Mesenteric fat pad (tissue), 1 donor: ENCODE measurements around the gene AIF1. TPM values are rescaled to one million over a fixed set of nuclear protein-coding genes. Genes with fewer than 3 reads are reported as not detected.
A peak's percentile ranks its signal among the peaks of the same experiment; 100 is the strongest.

ENCODE experiments used
- DNase-seq: peaks from one replicate; pipeline ENCODE4 v3.0.0-alpha.2; 2020; ENCODE audit warnings: low spot score
- total RNA-seq: library from RNA; stranded (reverse); fragmentation: NEBNext Ultra II Directional; extraction: Animal tissue kit (Norgen Biotek cat#: 25700); gene quantifications from one replicate; pipeline ENCODE4 v1.2.1, GENCODE V29; 2021
- donor health status: DM: yes; HTN: yes; CAD: no.

The AIF1 gene
- total RNA-seq, 1 donor from 2014 or later = 60.1 TPM

DNA sequence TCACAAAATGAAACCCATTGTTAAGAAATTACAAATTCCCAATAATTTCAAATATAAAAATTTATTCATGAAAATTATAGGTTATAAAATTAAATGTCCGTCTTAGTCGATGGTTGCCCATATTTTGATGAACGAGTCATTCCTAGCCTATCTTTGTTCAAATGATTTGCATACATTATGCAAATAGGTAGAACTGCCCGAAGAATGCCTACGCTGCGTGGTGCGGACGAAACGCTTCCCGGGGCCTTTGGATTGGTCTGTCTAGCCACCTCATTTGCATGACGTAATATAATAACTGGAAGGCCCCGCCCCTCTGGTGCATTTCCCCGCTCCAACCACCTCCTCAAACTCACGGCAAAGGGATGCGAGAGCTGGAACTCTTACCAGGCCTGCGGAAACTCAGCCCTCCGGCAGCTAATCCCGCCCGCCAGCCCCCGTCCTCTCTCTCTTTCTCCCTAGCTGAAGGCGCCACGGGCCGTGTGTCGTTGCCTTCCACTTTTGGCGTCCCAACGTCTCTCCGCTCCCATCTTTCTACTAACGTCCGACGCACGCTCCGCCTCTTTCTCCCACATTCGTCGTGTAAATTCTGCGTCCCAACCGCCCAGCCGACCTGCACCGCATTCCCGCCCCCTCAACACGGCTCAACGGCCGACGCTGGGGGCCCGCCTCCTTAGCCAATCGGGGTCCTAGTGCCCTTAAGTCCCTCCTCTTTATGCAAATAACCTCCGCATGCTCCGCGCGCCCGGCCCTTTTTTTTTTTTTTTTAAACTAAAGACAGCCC lies 5.0 kb downstream of the AIF1 start:
- DNase-seq = peak; percentile 99

DNA sequence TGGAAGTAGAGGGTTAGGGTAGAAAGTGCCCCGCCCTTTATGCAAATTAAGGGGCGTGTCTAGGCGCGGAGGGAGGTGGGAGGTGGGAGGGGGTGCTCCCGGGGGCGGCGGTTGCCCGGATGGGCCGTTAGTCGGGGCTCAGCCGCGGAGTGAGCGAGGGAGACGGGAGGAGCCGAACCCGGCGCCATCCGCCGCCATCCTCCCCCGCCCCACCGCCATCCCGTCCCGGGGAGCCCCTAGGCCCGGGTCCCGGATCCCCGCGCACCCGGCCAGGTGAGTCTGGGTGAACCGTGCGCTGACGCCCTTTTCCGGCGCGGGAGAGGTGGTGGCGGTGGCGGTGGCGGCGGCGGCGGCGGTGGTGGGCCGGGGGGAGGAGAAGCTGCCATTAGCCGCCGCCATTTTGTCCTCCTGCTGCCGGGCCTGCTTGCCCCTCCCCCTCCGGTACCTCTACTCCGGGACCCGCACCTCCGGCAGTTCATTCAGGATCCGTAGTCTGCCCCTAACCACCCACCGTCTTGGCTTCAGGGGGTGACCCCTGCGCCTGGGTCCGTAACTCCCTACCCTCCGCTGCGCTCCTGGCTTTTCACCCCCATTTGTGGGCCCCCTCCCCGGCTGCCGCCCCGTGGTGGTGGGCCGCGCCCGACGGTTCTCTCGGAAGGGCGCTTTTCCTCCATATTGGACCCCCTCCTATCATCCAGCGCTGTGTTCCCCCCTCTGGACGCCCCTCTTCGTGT lies 5.7 kb downstream of the AIF1 start, which contains the start of gene PRRC2A:
PRRC2A (plus strand) TSS at position 130 of the 734 bp plus-strand sequence. CDS start 2,075 bp downstream, outside the sequence.
- DNase-seq = peak; percentile 97

DNA sequence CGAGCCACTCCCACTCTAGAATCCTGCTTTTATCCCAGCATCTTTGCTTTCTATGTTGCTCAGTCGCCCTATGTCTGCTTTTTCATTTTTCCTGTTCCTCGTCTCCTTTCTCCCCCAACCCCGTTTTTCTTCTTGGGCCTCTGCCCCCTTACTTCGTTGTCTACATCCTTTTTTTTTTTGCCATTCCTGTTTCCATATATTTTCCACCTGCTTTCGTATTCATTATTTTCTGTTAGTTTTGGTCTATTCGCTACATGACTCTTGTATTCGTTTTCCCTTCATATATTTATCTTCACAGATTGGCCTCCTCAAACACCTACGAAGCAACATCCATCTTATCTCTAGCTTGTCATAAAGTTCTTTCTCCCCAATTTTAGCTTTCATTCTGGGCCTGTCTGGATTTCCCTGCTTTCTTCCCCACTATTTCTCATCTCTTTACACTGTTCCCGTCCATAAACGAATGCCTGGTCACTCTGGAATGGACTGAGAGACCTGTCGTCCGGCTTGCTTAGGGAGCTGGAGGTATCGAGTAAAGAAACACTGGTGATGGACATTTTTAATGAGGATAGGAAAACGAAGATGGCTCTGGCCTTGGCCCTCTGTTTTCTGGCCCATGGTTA lies 6.4 kb downstream of the AIF1 start:
- no peak for DNase-seq

DNA sequence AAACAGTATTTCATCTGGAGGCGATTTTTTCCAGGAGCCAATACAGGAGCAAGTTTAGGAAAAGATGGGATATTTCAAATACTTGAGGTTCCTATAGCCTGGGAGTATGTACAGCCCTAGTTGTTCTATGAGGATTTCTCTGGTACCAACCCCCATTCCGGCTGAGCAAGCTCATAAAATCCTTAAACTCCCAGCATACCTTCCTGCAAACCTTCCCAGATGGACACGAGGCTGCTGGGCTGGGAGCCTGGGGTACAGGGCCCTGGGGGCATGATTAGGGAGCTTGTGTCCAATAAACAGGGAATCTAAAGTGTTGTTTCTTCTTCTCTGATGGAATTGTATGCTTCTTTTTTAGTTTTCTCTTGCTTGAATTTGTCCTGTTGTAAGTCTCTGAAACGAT lies 7.0 kb downstream of the AIF1 start:
- DNase-seq = no peak

DNA sequence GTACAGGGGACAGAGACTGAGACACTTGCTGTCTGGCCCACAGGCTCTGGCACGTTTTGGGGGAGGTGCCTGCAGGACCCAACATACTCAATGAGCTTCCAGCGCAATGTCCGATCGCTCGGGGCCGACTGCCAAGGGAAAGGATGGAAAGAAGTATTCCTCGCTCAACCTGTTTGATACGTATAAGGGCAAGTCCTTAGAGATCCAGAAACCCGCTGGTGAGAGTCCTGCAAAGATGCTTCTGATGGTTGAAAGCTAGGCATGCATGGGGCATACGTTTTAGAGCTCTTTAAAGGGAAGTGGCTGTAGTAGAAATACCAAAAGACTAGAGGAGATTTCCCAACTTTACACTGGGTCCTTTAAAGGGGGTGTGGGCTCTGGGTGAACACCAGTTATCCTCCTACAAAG lies 7.7 kb downstream of the AIF1 start:
- no peak for DNase-seq

DNA sequence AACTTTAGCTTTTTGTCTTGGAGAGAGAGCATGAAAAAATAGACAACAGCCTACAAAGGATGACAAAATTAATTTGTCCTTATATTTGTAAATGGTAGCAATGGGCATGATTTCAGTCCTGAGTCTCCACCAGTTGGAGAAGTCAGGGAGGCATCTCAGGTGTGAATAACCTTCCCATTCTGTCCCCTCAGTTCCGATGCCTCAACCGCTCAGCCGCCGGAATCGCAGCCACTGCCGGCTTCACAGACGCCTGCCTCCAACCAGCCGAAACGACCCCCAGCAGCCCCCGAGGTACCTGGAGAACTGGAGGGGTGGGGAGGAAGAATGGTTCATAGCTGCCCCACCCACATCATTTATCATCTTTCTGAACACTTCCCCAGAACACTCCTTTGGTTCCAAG lies 9.0 kb downstream of the AIF1 start:
- no peak for DNase-seq

DNA sequence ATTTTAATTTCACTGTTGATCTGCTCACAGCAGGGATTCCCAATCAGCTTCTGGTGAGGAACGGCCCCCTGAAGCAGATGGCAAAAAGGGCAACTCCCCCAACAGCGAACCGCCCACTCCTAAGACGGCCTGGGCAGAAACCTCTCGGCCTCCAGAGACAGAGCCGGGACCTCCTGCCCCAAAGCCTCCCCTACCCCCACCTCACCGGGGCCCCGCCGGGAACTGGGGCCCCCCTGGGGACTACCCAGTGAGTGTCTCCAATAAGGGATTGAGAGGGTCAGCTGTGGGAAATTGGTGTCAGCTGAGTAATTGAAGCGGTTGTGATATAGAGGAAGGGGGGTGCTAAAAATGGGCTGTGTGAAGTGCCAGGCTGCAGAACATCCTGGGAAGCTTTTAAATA lies 11.9 kb downstream of the AIF1 start:
- no peak for DNase-seq

DNA sequence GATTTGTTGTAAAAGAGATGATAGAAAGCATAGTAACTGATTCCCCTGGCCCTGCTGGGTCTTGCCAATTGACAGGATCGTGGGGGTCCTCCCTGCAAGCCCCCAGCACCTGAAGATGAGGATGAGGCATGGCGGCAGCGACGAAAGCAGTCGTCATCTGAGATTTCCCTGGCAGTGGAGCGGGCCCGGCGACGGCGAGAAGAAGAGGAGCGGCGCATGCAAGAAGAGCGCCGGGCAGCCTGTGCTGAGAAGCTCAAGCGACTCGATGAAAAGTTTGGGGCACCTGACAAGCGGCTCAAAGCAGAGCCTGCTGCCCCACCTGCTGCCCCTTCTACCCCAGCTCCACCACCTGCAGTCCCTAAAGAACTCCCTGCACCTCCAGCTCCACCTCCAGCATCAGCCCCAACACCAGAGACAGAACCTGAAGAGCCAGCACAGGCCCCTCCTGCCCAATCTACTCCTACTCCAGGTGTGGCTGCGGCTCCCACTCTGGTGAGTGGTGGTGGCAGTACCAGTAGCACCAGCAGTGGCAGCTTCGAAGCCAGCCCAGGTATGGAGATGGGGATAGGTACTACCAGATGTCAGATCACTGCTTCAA lies 12.8 kb downstream of the AIF1 start:
- DNase-seq = no peak

DNA sequence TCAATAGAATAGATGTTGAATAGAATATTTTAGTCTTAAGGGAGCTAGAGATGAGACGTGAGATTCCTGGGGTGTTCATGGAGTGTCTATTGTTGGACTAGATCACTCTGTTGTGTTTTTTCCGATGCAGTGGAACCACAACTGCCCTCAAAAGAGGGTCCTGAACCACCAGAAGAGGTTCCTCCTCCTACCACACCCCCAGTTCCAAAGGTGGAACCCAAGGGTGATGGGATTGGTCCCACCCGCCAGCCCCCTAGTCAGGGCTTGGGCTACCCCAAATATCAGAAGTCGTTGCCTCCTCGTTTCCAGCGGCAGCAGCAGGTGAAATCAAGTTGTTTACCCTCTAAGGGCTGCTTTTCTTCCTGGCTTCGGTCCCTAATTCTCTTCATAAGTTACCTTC lies 14.0 kb downstream of the AIF1 start:
- DNase-seq = no peak

DNA sequence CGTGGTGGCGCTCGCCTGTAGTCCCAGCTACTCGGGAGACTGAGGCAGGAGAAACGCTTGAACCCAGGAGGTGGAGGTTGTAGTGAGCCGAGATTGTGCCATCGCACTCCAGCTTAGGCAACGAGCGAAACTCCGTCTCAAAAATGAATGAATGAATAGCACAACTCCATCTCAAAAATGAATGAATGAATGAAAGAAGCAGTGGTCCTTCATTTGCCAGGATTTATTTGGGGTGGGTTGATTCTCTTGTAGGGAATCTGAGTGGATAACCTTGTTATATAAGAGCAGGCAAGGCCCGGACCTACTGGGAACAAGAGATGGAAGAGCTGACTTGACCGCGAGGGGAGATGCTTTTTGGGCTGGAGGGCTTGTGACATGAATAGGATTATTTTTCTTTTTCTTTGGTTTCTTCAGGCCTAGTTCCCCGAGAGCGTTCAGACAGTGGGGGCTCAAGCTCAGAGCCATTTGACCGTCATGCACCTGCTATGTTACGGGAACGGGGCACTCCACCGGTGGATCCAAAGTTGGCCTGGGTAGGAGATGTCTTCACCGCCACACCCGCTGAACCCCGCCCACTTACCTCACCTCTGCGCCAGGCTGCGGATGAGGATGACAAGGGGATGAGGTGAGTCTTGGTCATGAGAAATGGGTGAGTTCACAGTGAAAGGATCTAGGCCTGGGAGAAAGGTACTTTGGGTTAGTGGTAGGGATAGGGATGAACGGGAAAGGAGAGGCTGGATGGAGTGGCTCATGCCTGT lies 15.3 kb downstream of the AIF1 start:
- DNase-seq = no peak

DNA sequence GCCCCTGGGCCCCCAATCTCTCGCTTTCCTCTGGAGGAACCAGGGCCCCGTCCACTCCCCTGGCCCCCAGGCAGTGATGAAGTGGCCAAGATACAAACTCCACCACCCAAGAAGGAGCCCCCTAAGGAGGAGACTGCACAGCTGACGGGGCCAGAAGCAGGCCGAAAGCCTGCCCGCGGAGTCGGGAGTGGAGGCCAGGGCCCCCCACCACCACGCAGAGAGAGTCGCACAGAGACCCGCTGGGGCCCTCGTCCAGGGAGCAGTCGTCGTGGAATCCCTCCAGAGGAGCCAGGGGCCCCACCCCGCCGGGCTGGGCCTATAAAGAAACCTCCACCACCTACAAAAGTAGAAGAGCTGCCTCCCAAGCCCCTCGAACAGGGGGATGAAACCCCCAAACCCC lies 16.2 kb downstream of the AIF1 start:
- DNase-seq = no peak

DNA sequence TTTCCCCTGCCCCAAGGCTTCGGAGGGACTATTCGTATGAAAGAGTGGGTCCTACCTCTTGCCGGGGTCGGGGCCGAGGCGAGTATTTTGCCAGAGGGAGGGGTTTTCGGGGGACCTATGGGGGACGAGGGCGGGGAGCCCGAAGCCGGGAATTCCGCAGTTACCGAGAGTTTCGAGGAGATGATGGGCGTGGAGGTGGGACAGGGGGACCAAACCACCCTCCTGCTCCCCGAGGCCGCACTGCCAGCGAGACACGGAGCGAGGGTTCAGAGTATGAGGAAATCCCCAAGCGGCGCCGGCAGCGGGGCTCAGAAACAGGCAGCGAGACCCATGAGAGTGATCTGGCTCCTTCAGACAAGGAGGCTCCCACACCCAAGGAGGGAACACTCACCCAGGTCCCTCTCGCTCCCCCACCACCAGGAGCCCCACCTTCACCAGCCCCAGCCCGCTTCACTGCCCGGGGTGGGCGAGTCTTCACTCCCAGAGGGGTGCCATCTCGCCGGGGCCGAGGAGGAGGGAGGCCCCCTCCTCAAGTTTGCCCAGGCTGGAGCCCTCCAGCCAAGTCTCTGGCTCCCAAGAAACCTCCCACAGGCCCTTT lies 16.7 kb downstream of the AIF1 start:
- DNase-seq = no peak

DNA sequence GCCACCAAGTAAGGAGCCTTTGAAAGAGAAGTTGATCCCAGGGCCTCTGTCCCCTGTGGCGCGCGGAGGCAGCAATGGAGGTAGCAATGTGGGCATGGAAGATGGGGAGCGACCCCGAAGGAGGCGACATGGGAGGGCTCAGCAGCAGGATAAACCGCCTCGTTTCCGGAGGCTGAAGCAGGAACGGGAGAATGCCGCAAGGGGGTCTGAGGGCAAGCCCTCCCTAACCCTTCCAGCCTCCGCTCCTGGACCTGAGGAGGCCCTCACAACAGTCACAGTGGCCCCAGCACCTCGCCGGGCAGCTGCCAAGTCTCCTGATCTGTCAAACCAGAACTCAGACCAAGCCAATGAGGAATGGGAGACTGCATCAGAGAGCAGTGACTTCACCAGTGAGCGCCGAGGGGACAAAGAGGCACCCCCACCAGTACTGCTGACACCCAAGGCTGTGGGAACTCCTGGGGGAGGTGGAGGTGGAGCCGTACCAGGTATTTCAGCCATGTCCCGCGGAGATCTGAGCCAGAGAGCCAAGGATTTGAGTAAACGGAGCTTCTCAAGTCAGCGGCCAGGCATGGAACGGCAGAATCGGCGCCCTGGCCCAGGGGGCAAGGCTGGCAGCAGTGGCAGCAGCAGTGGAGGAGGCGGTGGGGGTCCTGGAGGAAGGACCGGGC lies 17.4 kb downstream of the AIF1 start:
- DNase-seq = no peak

DNA sequence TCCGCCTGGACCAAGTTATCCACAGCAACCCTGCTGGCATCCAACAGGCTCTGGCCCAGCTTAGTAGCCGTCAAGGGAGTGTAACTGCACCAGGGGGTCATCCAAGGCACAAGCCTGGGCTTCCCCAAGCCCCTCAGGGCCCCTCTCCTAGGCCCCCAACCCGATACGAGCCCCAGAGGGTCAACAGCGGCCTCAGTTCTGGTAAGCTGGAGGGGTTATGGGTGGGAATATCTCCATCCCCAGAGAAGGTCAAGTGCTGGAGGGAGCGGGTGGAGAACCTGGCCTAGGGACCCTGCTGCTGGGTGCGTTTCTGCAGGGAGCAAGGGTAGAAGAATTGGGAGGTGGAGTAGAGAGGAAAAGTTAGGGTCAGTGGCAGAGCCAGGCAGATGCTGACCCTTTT lies 18.4 kb downstream of the AIF1 start:
- DNase-seq = no peak

DNA sequence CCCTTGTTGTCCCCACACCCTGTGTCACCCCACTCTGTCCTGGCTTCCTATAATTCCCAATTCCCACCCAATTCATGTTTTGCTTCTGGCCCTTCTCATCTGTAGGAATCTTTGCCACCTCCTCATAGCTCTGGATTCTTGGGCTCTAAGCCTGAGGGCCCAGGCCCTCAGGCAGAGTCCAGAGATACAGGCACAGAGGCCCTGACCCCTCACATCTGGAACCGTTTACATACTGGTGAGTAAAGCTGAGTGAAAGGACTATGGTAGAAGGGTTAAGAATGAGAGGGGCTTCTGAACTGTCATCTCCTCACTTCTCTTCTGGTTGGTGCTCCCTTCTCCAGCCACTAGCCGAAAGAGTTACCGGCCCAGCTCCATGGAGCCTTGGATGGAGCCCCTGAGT lies 19.1 kb downstream of the AIF1 start:
- DNase-seq = no peak

DNA sequence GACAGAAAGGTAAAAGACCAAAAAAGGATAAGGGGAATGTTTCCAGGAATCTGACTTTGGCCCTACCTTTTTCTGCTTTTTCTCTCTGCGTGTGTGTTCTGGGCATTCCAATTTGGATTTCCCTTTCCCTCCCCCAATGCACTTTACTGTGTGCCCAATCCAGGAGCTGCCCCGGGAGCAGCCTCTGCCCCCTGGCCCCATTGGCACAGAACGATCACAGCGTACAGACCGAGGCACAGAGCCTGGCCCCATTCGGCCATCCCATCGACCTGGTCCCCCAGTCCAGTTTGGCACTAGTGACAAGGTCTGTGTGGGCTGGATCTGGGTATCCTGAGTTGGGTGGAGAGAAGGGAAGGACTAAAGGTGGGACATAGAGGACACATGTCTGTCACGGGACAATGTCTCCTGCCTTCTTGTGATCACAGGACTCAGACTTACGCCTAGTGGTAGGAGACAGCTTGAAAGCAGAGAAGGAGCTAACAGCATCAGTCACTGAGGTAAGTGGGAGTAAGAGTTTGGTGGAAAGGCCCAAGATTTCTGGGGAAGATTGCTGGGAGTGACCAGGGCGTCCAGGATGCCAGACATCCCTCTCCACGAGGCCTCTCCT lies 20.0 kb downstream of the AIF1 start:
- no peak for DNase-seq

DNA sequence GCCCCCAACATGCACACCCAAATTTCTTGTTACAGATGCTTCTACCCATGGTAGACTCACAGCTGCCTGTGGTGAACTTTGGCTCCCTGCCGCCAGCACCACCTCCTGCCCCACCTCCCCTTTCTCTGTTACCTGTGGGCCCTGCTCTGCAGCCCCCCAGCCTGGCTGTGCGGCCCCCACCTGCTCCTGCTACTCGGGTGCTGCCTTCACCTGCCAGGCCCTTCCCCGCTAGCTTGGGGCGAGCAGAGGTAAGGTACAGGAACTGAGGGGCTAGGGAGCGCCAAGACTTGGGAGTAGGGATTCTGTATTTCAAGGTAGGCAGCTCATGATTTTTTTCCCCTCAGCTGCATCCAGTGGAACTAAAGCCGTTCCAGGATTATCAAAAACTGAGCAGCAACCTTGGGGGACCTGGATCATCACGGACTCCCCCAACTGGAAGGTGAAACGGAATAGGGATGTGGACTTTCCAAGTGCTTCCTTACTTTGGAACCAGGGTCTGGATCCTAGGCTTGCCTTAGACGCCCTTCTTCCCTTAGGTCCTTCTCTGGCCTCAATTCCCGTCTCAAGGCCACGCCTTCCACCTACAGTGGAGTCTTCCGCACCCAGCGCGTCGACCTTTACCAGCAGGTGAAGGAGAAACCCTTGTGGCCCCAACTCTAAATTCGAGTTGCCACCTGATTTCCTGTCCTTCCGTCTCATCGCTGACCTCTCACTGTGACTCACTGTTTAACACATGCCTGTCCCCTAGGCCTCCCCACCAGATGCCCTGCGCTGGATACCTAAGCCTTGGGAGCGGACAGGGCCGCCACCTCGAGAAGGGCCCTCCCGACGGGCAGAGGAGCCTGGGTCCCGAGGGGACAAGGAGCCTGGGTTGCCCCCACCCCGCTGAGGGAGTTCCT lies 21.9 kb downstream of the AIF1 start:
- DNase-seq = no peak

DNA sequence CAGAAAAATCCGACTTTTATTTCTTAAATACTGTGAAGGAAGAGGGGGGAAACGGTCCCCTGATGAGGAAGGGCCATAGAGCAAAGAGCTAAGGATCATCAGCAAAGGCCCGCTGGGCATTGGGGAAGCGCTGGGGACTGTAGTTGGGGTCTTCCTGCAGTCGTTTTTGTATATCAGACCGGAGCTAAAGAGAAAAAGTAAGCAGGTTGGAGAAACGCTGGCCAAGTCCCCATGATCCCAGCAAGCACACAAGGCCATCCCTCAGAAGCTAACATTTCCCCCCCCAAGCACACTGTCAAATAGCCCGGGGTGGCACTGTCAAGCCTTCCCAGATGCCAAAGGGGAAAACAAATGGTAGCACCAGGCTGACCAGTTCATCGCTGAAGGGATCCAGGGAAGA lies 24.0 kb downstream of the AIF1 start:
- no peak for DNase-seq

DNA sequence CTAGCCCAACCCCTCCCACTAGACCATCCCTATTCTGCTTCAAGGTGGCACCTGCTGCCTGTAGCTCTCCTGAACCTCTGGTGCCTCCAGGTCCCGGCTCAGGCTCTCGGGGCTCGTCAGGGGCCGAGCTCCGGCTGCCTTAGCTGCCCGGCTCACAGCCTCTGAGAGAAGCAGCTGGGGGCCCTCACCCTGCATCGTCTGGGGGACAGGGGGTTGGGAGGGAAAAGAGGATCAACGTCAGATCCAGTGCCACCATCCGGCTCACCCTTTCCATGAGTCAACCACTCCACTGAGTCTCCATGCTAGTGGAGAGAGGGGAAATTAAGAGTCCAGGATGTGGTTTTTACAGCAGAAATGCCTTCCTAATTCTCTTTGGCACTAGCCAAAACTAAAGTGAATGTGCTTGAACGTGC lies 24.4 kb downstream of the AIF1 start:
- no peak for DNase-seq
